Adrenal gland (tissue), 5 donors: Measurements from ENCODE around the gene LAG3.

Source experiments
- CTCF ChIP-seq, 6 experiments: fragments of 450-650 bp in 4 of 6; fragments of 200-600 bp in 2 of 6; sonication (generic) in 1 of 6; IDR thresholded peaks; 1 replicate in 5 of 6; 2 replicates in 1 of 6; pipeline versions ENCODE4 v1.5.1 to v1.8.0; 2016 to 2021; ENCODE audit warnings: antibody characterized with exemption in 6 of 6, mild to moderate bottlenecking in 2 of 6, moderate library complexity in 1 of 6
- POLR2A ChIP-seq, 2 donors: fragments of 450-650 bp; IDR thresholded peaks; one replicate each; pipeline ENCODE4 v1.6.1; 2017; ENCODE audit warnings: antibody characterized with exemption in 2 of 2, mild to moderate bottlenecking in 2 of 2, moderate library complexity in 1 of 2
- donor health status: DM: no; HTN: no; CAD: no.

GRCh38 chr12:6742834-6743233 is 29.5 kb upstream of the LAG3 start:
- TF ChIP-seq POLR2A (IDR thresholded peaks at IDR 0.05) (no peak), CTCF (IDR thresholded peaks at IDR 0.05) (no peak)
